HEK293T (cell line): ENCODE results near the gene LTBP1.

Source experiments
- ARNT ChIP-seq: fragments of 450-650 bp; IDR thresholded peaks from 2 replicates; pipeline ENCODE4 v1.6.1; 2017; ENCODE audit warnings: mild to moderate bottlenecking
- CTBP1 ChIP-seq: fragments of 450-650 bp; IDR thresholded peaks from 2 replicates; pipeline ENCODE4 v1.6.1; 2016; ENCODE audit warnings: borderline replicate concordance
- FOXA1 ChIP-seq: fragments of 450-650 bp; IDR thresholded peaks from 2 replicates; pipeline ENCODE4 v1.6.1; 2016; ENCODE audit warnings: mild to moderate bottlenecking
- FOXK2 ChIP-seq: fragments of 450-650 bp; IDR thresholded peaks from 2 replicates; pipeline ENCODE4 v1.6.1; 2016; ENCODE audit warnings: mild to moderate bottlenecking
- FOXM1 ChIP-seq: fragments of 450-650 bp; IDR thresholded peaks from 2 replicates; pipeline ENCODE4 v1.6.1; 2017; ENCODE audit warnings: mild to moderate bottlenecking, borderline replicate concordance
- ZNF384 ChIP-seq: fragments of 450-650 bp; IDR thresholded peaks from 2 replicates; pipeline ENCODE4 v1.6.1; 2016

DNA sequence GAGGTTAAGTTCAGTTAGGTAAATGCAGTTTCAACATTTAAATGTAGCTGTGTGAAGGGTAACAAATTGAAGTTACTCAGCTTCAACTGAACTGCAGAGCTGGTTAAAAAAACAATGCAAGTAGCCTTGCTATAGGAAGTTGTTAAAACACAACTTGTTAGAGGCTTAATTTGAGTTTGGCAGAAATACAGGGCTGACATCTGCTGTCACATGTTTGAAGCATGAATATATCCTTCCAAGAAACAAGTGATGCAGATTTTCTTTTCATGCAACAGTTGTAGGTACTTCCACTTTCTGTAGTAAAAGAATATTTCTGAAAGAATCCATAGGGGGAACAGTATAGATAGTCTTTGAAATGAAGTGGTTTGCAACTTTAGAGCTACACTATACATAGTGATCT lies 321.0 kb downstream of the LTBP1 start:
- TF ChIP-seq FOXA1 (no peak), ARNT (no peak), FOXK2 (no peak), FOXM1 (no peak), CTBP1 (no peak), ZNF384 (no peak)
